HCT116 (cell line): ENCODE results near the gene RNASEH2B.

Experiments
- CEBPB ChIP-seq: IDR thresholded peaks from 2 replicates; pipeline ENCODE4 v1.6.1; 2012; ENCODE audit warnings: low read depth
- CTCF ChIP-seq, 3 experiments: fragments of 200-600 bp in 1 of 3; sonication (generic) in 1 of 3; IDR thresholded peaks in 2 of 3; conservative IDR thresholded peaks in 1 of 3; 2 replicates each; pipeline ENCODE4 v1.5.1; 2012 to 2017; ENCODE audit warnings: low read depth in 2 of 3, low read length in 2 of 3, antibody characterized with exemption in 1 of 3, borderline replicate concordance in 1 of 3, control low read depth in 1 of 3, mild to moderate bottlenecking in 1 of 3, mixed read lengths in 1 of 3, mixed run types in 1 of 3, moderate library complexity in 1 of 3; ENCODE audit not compliant: insufficient read depth in 1 of 3
- EGR1 ChIP-seq: IDR thresholded peaks from 2 replicates; pipeline ENCODE4 v1.6.1; 2012; ENCODE audit warnings: low read depth
- ELF1 ChIP-seq: IDR thresholded peaks from 2 replicates; pipeline ENCODE4 v1.6.1; 2012; ENCODE audit warnings: low read depth, borderline replicate concordance
- EZH2 ChIP-seq: fragments of 200-600 bp; sonication (generic); IDR thresholded peaks from 2 replicates; pipeline ENCODE4 v1.6.1; 2017; ENCODE audit warnings: antibody characterized with exemption, mixed run types
- POLR2A ChIP-seq: IDR thresholded peaks from 2 replicates; pipeline ENCODE4 v1.7.0; 2011; ENCODE audit warnings: borderline replicate concordance; ENCODE audit not compliant: insufficient read depth, insufficient read length; ENCODE audit errors: extremely low read depth
- RAD21 ChIP-seq: IDR thresholded peaks from 2 replicates; pipeline ENCODE4 v1.6.1; 2012; ENCODE audit warnings: low read depth, mild to moderate bottlenecking
- SIN3A ChIP-seq: IDR thresholded peaks from 2 replicates; pipeline ENCODE4 v1.6.1; 2012; ENCODE audit warnings: low read depth
- YY1 ChIP-seq: IDR thresholded peaks from 2 replicates; pipeline ENCODE4 v1.6.1; 2011; ENCODE audit warnings: low read length, low read depth, moderate library complexity, mild to moderate bottlenecking; ENCODE audit not compliant: insufficient replicate concordance; ENCODE audit errors: extremely low read depth
- ZFX ChIP-seq: fragments of 450-650 bp; IDR thresholded peaks from 2 replicates; pipeline ENCODE4 v1.6.1; 2017
- TF ChIP-seq, protein P1 (sequence below): IDR thresholded peaks from 2 replicates; pipeline ENCODE4 v1.6.1; 2012; ENCODE audit warnings: low read depth

DNA sequence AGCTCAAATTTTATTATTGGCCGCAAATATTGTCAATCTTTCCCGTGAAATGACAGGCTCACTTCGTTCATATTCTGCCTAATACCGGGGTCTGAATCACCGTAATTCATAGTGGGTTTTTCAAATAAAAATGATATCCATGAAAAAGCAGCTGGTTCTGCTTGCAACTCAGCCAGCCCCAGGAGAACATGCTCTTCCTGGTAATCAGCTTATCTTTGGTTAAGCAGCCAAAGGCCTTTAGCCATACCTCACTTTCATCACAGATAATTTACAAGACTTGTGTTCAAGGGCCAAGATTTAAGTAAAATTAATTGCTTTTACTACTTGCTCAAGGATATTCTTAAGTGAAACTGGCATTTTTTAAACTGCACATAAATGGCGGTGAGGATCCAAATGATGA is 22.5 kb downstream of the RNASEH2B start:
- TF ChIP-seq EGR1 (no peak), POLR2A (no peak), CTCF (IDR thresholded peaks at IDR 0.05 in 2 of 3, conservative IDR thresholded peaks at IDR 0.05 in 1 of 3; ENCODE audit: borderline replicate concordance in 1 of 3, insufficient read depth in 1 of 3, low read depth in 2 of 3, low read length in 2 of 3) (no peak), ZFX (no peak), CEBPB (no peak), RAD21 (no peak), YY1 (no peak), ELF1 (no peak), EZH2 (no peak), SIN3A (no peak)
- TF ChIP-seq, protein P1, sequence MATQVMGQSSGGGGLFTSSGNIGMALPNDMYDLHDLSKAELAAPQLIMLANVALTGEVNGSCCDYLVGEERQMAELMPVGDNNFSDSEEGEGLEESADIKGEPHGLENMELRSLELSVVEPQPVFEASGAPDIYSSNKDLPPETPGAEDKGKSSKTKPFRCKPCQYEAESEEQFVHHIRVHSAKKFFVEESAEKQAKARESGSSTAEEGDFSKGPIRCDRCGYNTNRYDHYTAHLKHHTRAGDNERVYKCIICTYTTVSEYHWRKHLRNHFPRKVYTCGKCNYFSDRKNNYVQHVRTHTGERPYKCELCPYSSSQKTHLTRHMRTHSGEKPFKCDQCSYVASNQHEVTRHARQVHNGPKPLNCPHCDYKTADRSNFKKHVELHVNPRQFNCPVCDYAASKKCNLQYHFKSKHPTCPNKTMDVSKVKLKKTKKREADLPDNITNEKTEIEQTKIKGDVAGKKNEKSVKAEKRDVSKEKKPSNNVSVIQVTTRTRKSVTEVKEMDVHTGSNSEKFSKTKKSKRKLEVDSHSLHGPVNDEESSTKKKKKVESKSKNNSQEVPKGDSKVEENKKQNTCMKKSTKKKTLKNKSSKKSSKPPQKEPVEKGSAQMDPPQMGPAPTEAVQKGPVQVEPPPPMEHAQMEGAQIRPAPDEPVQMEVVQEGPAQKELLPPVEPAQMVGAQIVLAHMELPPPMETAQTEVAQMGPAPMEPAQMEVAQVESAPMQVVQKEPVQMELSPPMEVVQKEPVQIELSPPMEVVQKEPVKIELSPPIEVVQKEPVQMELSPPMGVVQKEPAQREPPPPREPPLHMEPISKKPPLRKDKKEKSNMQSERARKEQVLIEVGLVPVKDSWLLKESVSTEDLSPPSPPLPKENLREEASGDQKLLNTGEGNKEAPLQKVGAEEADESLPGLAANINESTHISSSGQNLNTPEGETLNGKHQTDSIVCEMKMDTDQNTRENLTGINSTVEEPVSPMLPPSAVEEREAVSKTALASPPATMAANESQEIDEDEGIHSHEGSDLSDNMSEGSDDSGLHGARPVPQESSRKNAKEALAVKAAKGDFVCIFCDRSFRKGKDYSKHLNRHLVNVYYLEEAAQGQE = no peak
